Pancreas (tissue), 10 donors: ENCODE results near the gene LRRIQ4. TPM values are rescaled to one million over a fixed set of nuclear protein-coding genes. Genes with fewer than 3 reads are reported as not detected.

Source experiments
- ATAC-seq, 4 donors: fragments of 200-7000 bp; cut with Tn5 transposase; one replicate each; pipeline versions ENCODE4 v1.8.0 to v1.9.1; 2020; ENCODE audit warnings: mild to moderate bottlenecking in 4 of 4, moderate library complexity in 4 of 4
- DNase-seq, 6 donors: peaks; one replicate each; pipeline ENCODE4 v3.0.0-alpha.2; 2020
- FAIRE-seq: peaks from 2 replicates; lab custom pipeline; 2012; peaks lifted over from hg19 to GRCh38; lab: Jason Lieb, UNC
- H3K27ac ChIP-seq, 4 donors: fragments of 200-600 bp; sonication (generic); 1 replicate in 3 of 4; 2 replicates in 1 of 4; pipeline versions ENCODE4 v1.5.0 to v1.8.0; 2020
- H3K27me3 ChIP-seq, 4 donors: fragments of 200-600 bp; one replicate each; pipeline ENCODE4 v1.8.0; 2021
- H3K36me3 ChIP-seq, 3 donors: fragments of 200-600 bp; sonication (generic) in 1 of 3; one replicate each; pipeline versions ENCODE4 v1.5.0 to v1.8.0; 2020 to 2021
- H3K4me1 ChIP-seq, 3 donors: fragments of 200-600 bp; one replicate each; pipeline ENCODE4 v1.8.0; 2021
- H3K4me3 ChIP-seq, 4 donors: fragments of 200-600 bp; sonication (generic) in 2 of 4; one replicate each; pipeline versions ENCODE4 v1.5.0 to v1.8.0; 2020 to 2021
- H3K9me3 ChIP-seq, 4 donors: fragments of 200-600 bp; one replicate each; pipeline ENCODE4 v1.8.0; 2021
- WGBS, 2 donors: extraction: QIAGEN DNeasy Blood & Tissue Kit; methylation state at CpG; one replicate each; pipeline ENCODE4 v1.1.7; 2013; 5-methylcytosine and 5-hydroxymethylcytosine counted together
- intact Hi-C, 3 donors: fragments of 100-400 bp; cut with DNase I; formaldehyde crosslinking; loops; one replicate each; pipeline versions ENCODE4 v1.11.1 to v1.14.2; 2022
- polyA plus RNA-seq, 2 donors: library from polyadenylated mRNA; stranded (reverse); fragments of 200-250 nt; gene quantifications; one replicate each; pipeline ENCODE4 v1.2.3, GENCODE V29; 2013
- total RNA-seq, 6 donors: library from RNA; stranded (reverse); fragmentation: NEBNext Ultra II Directional in 4 of 6; extraction: Animal tissue kit (Norgen Biotek cat#: 25700) in 4 of 6; gene quantifications; one replicate each; pipeline versions ENCODE4 v1.2.1 to v1.2.4, GENCODE V29; 2021 to 2023
- TF ChIP-seq, protein P1 (sequence below), 4 donors: fragments of 200-600 bp; sonication (generic) in 3 of 4; IDR thresholded peaks; one replicate each; pipeline versions ENCODE4 v1.5.0 to v1.8.0; 2021; ENCODE audit warnings: antibody characterized with exemption in 4 of 4
- donor health status: healthy with polysubstance abuse.
- donor health status: DM: no; HTN: no; CAD: no; lungs with moderate emphysema.
- donor health status: DM: no; HTN: no; CAD: no.
- donor health status: control.
- donor health status: control.
- donor health status: Bipolar disorder and iron deficiency.
- donor health status: DM: yes; HTN: yes; CAD: no.
- donor health status: DM: no; HTN: no; CAD: no.
- donor health status: DM: no; HTN: no; CAD: no.
- donor health status: DM: yes; HTN: yes; CAD: no.

Gene LRRIQ4
- total and polyA plus RNA-seq, 8 donors, result not detected

DNA sequence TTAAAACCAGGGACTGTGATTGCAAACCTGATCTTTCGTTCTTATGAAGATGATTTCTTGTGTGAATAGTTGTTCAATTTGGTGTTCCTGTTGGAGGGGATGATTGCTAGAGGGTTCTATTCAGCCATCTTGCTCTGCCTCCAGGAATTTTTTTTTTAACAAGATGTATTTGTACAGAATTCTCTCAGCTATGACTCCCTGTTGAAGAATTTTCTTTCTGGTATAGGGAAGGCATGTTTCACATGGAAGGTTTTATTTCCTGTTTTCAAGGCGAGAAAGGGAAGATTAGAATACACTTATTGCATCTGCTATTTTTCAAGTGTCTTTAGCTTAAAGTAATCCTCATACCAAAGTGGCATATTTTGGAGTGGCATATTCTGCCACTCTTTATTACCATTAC is 5.6 kb downstream of the LRRIQ4 start:
- DNase-seq (no peak), ATAC-seq (no peak), FAIRE-seq (no peak)
- H3K4me1 ChIP-seq, result no peaks in the 10 kb centered on the region
- no peak overlapping the region for H3K27ac ChIP-seq
- TF ChIP-seq, protein P1, sequence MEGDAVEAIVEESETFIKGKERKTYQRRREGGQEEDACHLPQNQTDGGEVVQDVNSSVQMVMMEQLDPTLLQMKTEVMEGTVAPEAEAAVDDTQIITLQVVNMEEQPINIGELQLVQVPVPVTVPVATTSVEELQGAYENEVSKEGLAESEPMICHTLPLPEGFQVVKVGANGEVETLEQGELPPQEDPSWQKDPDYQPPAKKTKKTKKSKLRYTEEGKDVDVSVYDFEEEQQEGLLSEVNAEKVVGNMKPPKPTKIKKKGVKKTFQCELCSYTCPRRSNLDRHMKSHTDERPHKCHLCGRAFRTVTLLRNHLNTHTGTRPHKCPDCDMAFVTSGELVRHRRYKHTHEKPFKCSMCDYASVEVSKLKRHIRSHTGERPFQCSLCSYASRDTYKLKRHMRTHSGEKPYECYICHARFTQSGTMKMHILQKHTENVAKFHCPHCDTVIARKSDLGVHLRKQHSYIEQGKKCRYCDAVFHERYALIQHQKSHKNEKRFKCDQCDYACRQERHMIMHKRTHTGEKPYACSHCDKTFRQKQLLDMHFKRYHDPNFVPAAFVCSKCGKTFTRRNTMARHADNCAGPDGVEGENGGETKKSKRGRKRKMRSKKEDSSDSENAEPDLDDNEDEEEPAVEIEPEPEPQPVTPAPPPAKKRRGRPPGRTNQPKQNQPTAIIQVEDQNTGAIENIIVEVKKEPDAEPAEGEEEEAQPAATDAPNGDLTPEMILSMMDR (IDR thresholded peaks at IDR 0.05), result no peak
- H3K27me3 ChIP-seq, result peaks cover 0 to 12% (median 0%) of the 10 kb centered on the region in 4 donors
- intact Hi-C loops, result no loop called here
- no peaks in the 10 kb centered on the region for H3K36me3 ChIP-seq
- WGBS, 2 donors, result 75 to 86% methylated on average over 2 of the region's 2 CpGs
- H3K9me3 ChIP-seq, result no peaks in the 10 kb centered on the region
- H3K4me3 ChIP-seq, result no peak overlapping the region

DNA sequence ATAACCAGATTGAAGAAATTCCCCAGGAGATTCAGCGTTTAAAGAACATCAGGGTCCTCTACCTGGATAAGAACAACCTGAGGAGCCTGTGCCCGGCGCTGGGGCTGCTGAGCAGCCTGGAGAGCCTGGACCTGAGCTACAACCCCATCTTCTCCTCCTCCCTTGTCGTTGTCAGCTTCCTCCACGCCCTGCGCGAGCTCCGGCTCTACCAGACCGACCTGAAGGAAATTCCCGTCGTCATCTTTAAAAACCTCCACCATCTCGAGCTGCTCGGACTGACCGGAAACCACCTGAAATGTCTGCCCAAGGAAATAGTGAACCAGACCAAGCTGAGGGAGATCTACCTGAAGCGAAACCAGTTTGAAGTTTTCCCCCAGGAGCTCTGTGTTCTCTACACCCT is 9.4 kb downstream of the LRRIQ4 start:
- Histone ChIP-seq H3K27ac (no peak overlapping the region), H3K4me1 (no peaks in the 10 kb centered on the region), H3K27me3 (peaks cover 0 to 8% (median 0%) of the 10 kb centered on the region in 4 donors), H3K9me3 (no peaks in the 10 kb centered on the region), H3K36me3 (no peaks in the 10 kb centered on the region), H3K4me3 (no peak overlapping the region)
- WGBS, 2 donors, result 84 to 85% methylated on average over 15 of the region's 15 CpGs
- intact Hi-C loops, result no loop called here
- FAIRE-seq (no peak), DNase-seq (no peak), ATAC-seq (no peak)
- TF ChIP-seq, protein P1 (IDR thresholded peaks at IDR 0.05), result no peak

DNA sequence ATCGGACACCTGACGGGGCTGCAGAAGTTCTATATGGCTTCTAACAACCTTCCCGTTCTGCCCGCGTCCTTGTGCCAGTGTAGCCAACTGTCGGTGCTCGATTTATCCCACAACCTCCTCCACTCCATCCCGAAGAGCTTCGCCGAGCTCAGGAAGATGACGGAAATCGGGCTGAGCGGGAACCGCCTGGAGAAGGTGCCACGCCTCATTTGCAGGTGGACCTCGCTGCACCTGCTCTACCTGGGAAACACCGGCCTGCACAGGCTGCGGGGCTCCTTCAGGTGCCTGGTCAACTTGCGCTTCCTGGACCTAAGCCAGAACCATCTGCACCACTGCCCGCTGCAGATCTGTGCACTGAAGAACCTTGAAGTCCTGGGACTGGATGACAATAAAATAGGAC is 9.9 kb downstream of the LRRIQ4 start:
- Histone ChIP-seq H3K27me3 (peaks cover 0 to 8% (median 0%) of the 10 kb centered on the region in 4 donors), H3K4me3 (no peak overlapping the region), H3K27ac (no peak overlapping the region), H3K36me3 (no peaks in the 10 kb centered on the region), H3K4me1 (no peaks in the 10 kb centered on the region), H3K9me3 (no peaks in the 10 kb centered on the region)
- TF ChIP-seq, protein P1 (IDR thresholded peaks at IDR 0.05), result no peak
- intact Hi-C loops, result no loop called here
- 84 to 87% methylated on average over 20 of the region's 20 CpGs for WGBS, 2 donors
- ATAC-seq (no peak), FAIRE-seq (no peak), DNase-seq (no peak)

DNA sequence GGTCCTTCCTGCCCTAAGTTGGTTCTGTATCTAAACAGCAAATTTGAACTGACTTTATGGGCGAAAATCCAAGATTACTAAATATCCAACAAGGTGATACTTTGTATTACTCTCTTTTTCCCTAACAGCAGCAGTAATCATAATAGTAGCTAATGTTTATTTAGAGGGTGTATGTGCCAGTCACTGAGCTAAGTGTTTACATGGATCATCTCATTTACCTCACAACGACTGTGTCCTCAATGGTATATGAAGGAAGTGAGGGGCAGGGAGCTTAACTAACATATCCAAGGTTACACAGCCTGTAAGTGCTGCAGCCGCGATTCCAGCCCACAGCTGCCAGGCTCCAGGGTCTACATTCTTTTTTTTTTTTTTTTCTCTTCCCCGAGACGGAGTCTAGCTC is 10.3 kb downstream of the LRRIQ4 start:
- Histone ChIP-seq H3K36me3 (no peaks in the 10 kb centered on the region), H3K4me3 (no peak overlapping the region), H3K27me3 (peaks cover 0 to 8% (median 0%) of the 10 kb centered on the region in 4 donors), H3K27ac (no peak overlapping the region), H3K4me1 (no peaks in the 10 kb centered on the region), H3K9me3 (no peaks in the 10 kb centered on the region)
- no peak for ATAC-seq
- no peak for DNase-seq
- intact Hi-C loops, result no loop called here
- TF ChIP-seq, protein P1 (IDR thresholded peaks at IDR 0.05), result no peak
- WGBS, 2 donors, result 41 to 57% methylated on average over 6 of the region's 6 CpGs
- FAIRE-seq, result no peak

DNA sequence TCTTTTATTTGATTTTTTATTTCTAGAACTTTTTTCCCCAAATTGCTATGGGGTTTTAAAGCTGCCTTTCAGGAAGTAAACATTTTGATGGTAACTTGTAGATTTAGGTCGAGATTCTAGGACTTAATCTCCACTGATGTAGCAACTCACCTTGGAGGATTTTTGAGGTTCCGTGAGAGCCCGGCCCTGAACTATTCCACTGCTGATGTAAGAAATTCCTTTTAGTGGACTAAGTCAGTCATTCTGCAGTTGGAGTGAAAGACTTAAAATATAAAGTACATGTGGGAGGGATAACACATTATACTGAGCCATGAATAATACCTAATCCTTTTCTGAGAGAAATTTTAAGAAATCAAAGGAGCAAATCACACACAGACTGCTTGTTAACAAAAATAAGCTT is 12.6 kb downstream of the LRRIQ4 start:
- Histone ChIP-seq H3K4me3 (no peak overlapping the region), H3K4me1 (no peaks in the 10 kb centered on the region), H3K27me3 (peaks cover 0 to 8% (median 0%) of the 10 kb centered on the region in 4 donors), H3K27ac (no peak overlapping the region), H3K9me3 (no peaks in the 10 kb centered on the region), H3K36me3 (no peaks in the 10 kb centered on the region)
- 79 to 81% methylated on average over 3 of the region's 3 CpGs for WGBS, 2 donors
- FAIRE-seq (no peak), DNase-seq (no peak), ATAC-seq (no peak)
- intact Hi-C loops, result no loop called here
- TF ChIP-seq, protein P1 (IDR thresholded peaks at IDR 0.05), result no peak
